ENCODE measurements around the gene SV2C. TPM values are rescaled to one million over a fixed set of nuclear protein-coding genes. Genes with fewer than 3 reads are reported as not detected.

SV2C gene
- total and polyA plus RNA-seq, 2 of the 13 experiments (the other 11 are each of a cell fraction or from before 2014, with no cell fraction given): not detected

- TF ChIP-seq ZFP62 (CRISPR knock-in tag; IDR thresholded peaks at IDR 0.05): no peak
- TF ChIP-seq HNRNPUL1 (IDR thresholded peaks at IDR 0.05; ENCODE audit: low read depth, low read length): no peak
- TF ChIP-seq ZNF510 (CRISPR knock-in tag; IDR thresholded peaks at IDR 0.05; ENCODE audit: low read depth): no peak
- no peak for TF ChIP-seq ZNF790 (CRISPR knock-in tag; IDR thresholded peaks at IDR 0.05; ENCODE audit: borderline replicate concordance)
- no peak for TF ChIP-seq ZNF367 (CRISPR knock-in tag; IDR thresholded peaks at IDR 0.05; ENCODE audit: borderline replicate concordance)
- no peak for TF ChIP-seq ZSCAN9 (CRISPR knock-in tag; IDR thresholded peaks at IDR 0.05; ENCODE audit: borderline replicate concordance)
- TF ChIP-seq HNF1A (IDR thresholded peaks at IDR 0.05; ENCODE audit: low read depth): no peak
- no peak for TF ChIP-seq HNF1A (CRISPR knock-in tag; IDR thresholded peaks at IDR 0.05; ENCODE audit: borderline replicate concordance)
- no peak for TF ChIP-seq ZNF263 (CRISPR knock-in tag; IDR thresholded peaks at IDR 0.05)
- no peak for TF ChIP-seq NFE2 (CRISPR knock-in tag; IDR thresholded peaks at IDR 0.05)
- TF ChIP-seq ELF3 (CRISPR knock-in tag; IDR thresholded peaks at IDR 0.05): peak; percentile 34; the same call in 1 of the 2 replicates
- no peak for TF ChIP-seq ZNF549 (CRISPR knock-in tag; IDR thresholded peaks at IDR 0.05)
- TF ChIP-seq, protein P1, sequence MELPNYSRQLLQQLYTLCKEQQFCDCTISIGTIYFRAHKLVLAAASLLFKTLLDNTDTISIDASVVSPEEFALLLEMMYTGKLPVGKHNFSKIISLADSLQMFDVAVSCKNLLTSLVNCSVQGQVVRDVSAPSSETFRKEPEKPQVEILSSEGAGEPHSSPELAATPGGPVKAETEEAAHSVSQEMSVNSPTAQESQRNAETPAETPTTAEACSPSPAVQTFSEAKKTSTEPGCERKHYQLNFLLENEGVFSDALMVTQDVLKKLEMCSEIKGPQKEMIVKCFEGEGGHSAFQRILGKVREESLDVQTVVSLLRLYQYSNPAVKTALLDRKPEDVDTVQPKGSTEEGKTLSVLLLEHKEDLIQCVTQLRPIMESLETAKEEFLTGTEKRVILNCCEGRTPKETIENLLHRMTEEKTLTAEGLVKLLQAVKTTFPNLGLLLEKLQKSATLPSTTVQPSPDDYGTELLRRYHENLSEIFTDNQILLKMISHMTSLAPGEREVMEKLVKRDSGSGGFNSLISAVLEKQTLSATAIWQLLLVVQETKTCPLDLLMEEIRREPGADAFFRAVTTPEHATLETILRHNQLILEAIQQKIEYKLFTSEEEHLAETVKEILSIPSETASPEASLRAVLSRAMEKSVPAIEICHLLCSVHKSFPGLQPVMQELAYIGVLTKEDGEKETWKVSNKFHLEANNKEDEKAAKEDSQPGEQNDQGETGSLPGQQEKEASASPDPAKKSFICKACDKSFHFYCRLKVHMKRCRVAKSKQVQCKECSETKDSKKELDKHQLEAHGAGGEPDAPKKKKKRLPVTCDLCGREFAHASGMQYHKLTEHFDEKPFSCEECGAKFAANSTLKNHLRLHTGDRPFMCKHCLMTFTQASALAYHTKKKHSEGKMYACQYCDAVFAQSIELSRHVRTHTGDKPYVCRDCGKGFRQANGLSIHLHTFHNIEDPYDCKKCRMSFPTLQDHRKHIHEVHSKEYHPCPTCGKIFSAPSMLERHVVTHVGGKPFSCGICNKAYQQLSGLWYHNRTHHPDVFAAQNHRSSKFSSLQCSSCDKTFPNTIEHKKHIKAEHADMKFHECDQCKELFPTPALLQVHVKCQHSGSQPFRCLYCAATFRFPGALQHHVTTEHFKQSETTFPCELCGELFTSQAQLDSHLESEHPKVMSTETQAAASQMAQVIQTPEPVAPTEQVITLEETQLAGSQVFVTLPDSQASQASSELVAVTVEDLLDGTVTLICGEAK (IDR thresholded peaks at IDR 0.05): no peak
- TF ChIP-seq, protein P1 (CRISPR knock-in tag; IDR thresholded peaks at IDR 0.05): no peak
- TF ChIP-seq ATAD3A (CRISPR knock-in tag; IDR thresholded peaks at IDR 0.05): no peak
- TF ChIP-seq JARID2 (CRISPR knock-in tag; IDR thresholded peaks at IDR 0.05; ENCODE audit: insufficient replicate concordance): no peak
- TF ChIP-seq SRSF4 (IDR thresholded peaks at IDR 0.05; ENCODE audit: low read depth, low read length, poor library complexity, severe bottlenecking): no peak
- no peak for TF ChIP-seq HNRNPL (IDR thresholded peaks at IDR 0.05; ENCODE audit: low read depth, low read length)
- no peak for TF ChIP-seq PLRG1 (conservative IDR thresholded peaks at IDR 0.05)
These were observed 248.9 kb downstream of the SV2C start (continued) for GRCh38 chr5:76332102-76332501.
